Activated naive CD4-positive, alpha-beta T cell treated with anti-CD3 and anti-CD28 coated beads, Interleukin-2, amount 10 ng/mL, durations not matched to agents 7 days and 5 days (primary cell): ENCODE results near the gene NADK.

Experiments used
- CTCF ChIA-PET: fragments of 350-600 bp; sonication (Branson Sonifier 250); formaldehyde crosslinking; loops from one replicate; lab custom pipeline; 2021; ENCODE audit warnings: antibody characterized with exemption; lab: Charles Lee
- DNase-seq: peaks from one replicate; pipeline ENCODE4 v3.0.0-alpha.2; 2020
- H3K27ac Mint-ChIP-seq: one replicate; pipeline ENCODE4 v1.8.0; 2021; ENCODE audit warnings: mild to moderate bottlenecking, moderate library complexity, mixed read lengths
- H3K27me3 Mint-ChIP-seq: one replicate; pipeline ENCODE4 v1.8.0; 2021; ENCODE audit warnings: mild to moderate bottlenecking, mixed read lengths
- H3K36me3 Mint-ChIP-seq: one replicate; pipeline ENCODE4 v1.8.0; 2021; ENCODE audit warnings: mixed read lengths
- H3K4me1 Mint-ChIP-seq: one replicate; pipeline ENCODE4 v1.8.0; 2021; ENCODE audit warnings: mixed read lengths
- H3K4me3 Mint-ChIP-seq: one replicate; pipeline ENCODE4 v1.8.0; 2021; ENCODE audit warnings: mild to moderate bottlenecking, moderate library complexity, mixed read lengths
- H3K9me3 Mint-ChIP-seq: one replicate; pipeline ENCODE4 v1.8.0; 2021; ENCODE audit warnings: mixed read lengths

Gene NADK

GRCh38 chr1:1797731-1798341 lies 19.6 kb upstream of the NADK start:
- H3K36me3 Mint-ChIP-seq, result peaks cover 56% of the 10 kb centered on the region
- no peak for DNase-seq
- no peaks in the 10 kb centered on the region for H3K9me3 Mint-ChIP-seq
- no peak overlapping the region for H3K4me3 Mint-ChIP-seq
- no peaks in the 10 kb centered on the region for H3K27me3 Mint-ChIP-seq
- peaks cover 10% of the 10 kb centered on the region for H3K4me1 Mint-ChIP-seq
- CTCF ChIA-PET, result no interaction called here
- H3K27ac Mint-ChIP-seq, result no peak overlapping the region

- Mint-ChIP-seq H3K36me3 (peaks cover 56% of the 10 kb centered on the region), H3K27ac (no peak overlapping the region), H3K27me3 (no peaks in the 10 kb centered on the region), H3K9me3 (no peaks in the 10 kb centered on the region), H3K4me3 (no peak overlapping the region), H3K4me1 (peaks cover 8% of the 10 kb centered on the region)
- CTCF ChIA-PET, result no interaction called here
- DNase-seq, result no peak
These were observed 18.2 kb upstream of the NADK start for GRCh38 chr1:1796466-1796865.

- Mint-ChIP-seq H3K4me3 (no peak overlapping the region), H3K9me3 (no peaks in the 10 kb centered on the region), H3K4me1 (peaks cover 6% of the 10 kb centered on the region), H3K27me3 (no peaks in the 10 kb centered on the region), H3K36me3 (peaks cover 63% of the 10 kb centered on the region), H3K27ac (no peak overlapping the region)
- DNase-seq, result no peak
- CTCF ChIA-PET, result interaction anchor here (1.3 kb wide), 1 partner anchor 111 kb away, joined by 3 read pairs; no protein-coding TSS in a partner anchor
These were observed 16.7 kb upstream of the NADK start for GRCh38 chr1:1794999-1795398.

- CTCF ChIA-PET, result no interaction called here
- Mint-ChIP-seq H3K36me3 (peaks cover 68% of the 10 kb centered on the region), H3K27ac (peak overlapping the region; percentile 29), H3K27me3 (no peaks in the 10 kb centered on the region), H3K4me3 (no peak overlapping the region), H3K4me1 (peaks cover 2% of the 10 kb centered on the region), H3K9me3 (no peaks in the 10 kb centered on the region)
- no peak for DNase-seq
These were observed 15.4 kb upstream of the NADK start for GRCh38 chr1:1793481-1794244.

GRCh38 chr1:1788646-1789431 lies 10.6 kb upstream of the NADK start:
- H3K27me3 Mint-ChIP-seq, result no peaks in the 10 kb centered on the region
- H3K27ac Mint-ChIP-seq, result peak overlapping the region; percentile 19
- peak; percentile 48 for DNase-seq
- H3K4me1 Mint-ChIP-seq, result peaks cover 3% of the 10 kb centered on the region
- H3K9me3 Mint-ChIP-seq, result no peaks in the 10 kb centered on the region
- H3K4me3 Mint-ChIP-seq, result no peak overlapping the region
- H3K36me3 Mint-ChIP-seq, result peaks cover 70% of the 10 kb centered on the region
- CTCF ChIA-PET, result interaction anchor here (1.0 to 2.3 kb wide), 3 partner anchors 13 to 119 kb away, joined by 3 to 13 read pairs (median 3); no protein-coding TSS in a partner anchor

GRCh38 chr1:1788136-1788535 lies 9.9 kb upstream of the NADK start:
- Mint-ChIP-seq H3K4me1 (peaks cover 10% of the 10 kb centered on the region), H3K27ac (no peak overlapping the region), H3K9me3 (no peaks in the 10 kb centered on the region), H3K4me3 (no peak overlapping the region), H3K27me3 (no peaks in the 10 kb centered on the region), H3K36me3 (peaks cover 67% of the 10 kb centered on the region)
- DNase-seq, result no peak
- CTCF ChIA-PET, result interaction anchor here (0.9 to 2.3 kb wide), 3 partner anchors 118 to 121 kb away, joined by 3 to 13 read pairs (median 3); no protein-coding TSS in a partner anchor

GRCh38 chr1:1786836-1787605 lies 8.8 kb upstream of the NADK start:
- no peaks in the 10 kb centered on the region for H3K9me3 Mint-ChIP-seq
- no peak overlapping the region for H3K27ac Mint-ChIP-seq
- H3K4me3 Mint-ChIP-seq, result no peak overlapping the region
- H3K27me3 Mint-ChIP-seq, result no peaks in the 10 kb centered on the region
- CTCF ChIA-PET, result interaction anchor here (0.9 kb wide), 1 partner anchor 122 kb away, joined by 3 read pairs; no protein-coding TSS in a partner anchor
- H3K4me1 Mint-ChIP-seq, result peaks cover 21% of the 10 kb centered on the region
- H3K36me3 Mint-ChIP-seq, result peaks cover 61% of the 10 kb centered on the region
- DNase-seq, result no peak

GRCh38 chr1:1785666-1786065 lies 7.4 kb upstream of the NADK start:
- no peak overlapping the region for H3K27ac Mint-ChIP-seq
- H3K27me3 Mint-ChIP-seq, result no peaks in the 10 kb centered on the region
- CTCF ChIA-PET, result no interaction called here
- H3K4me3 Mint-ChIP-seq, result no peak overlapping the region
- H3K36me3 Mint-ChIP-seq, result peaks cover 52% of the 10 kb centered on the region
- DNase-seq, result no peak
- peaks cover 33% of the 10 kb centered on the region for H3K4me1 Mint-ChIP-seq
- no peaks in the 10 kb centered on the region for H3K9me3 Mint-ChIP-seq

- CTCF ChIA-PET, result interaction anchor here (1.7 kb wide), 1 partner anchor 38 kb away, joined by 4 read pairs; no protein-coding TSS in a partner anchor
- H3K9me3 Mint-ChIP-seq, result no peaks in the 10 kb centered on the region
- H3K4me3 Mint-ChIP-seq, result no peak overlapping the region
- H3K4me1 Mint-ChIP-seq, result peaks cover 41% of the 10 kb centered on the region
- DNase-seq, result no peak
- H3K27ac Mint-ChIP-seq, result no peak overlapping the region
- no peaks in the 10 kb centered on the region for H3K27me3 Mint-ChIP-seq
- peaks cover 45% of the 10 kb centered on the region for H3K36me3 Mint-ChIP-seq
These were observed 6.7 kb upstream of the NADK start for GRCh38 chr1:1784933-1785332.

GRCh38 chr1:1783320-1783719 lies 5.0 kb upstream of the NADK start:
- peaks cover 32% of the 10 kb centered on the region for H3K36me3 Mint-ChIP-seq
- CTCF ChIA-PET, result interaction anchor here (1.4 to 1.7 kb wide), 2 partner anchors 38 to 40 kb away, joined by 3 to 4 read pairs; no protein-coding TSS in a partner anchor
- H3K9me3 Mint-ChIP-seq, result no peaks in the 10 kb centered on the region
- H3K27ac Mint-ChIP-seq, result peak overlapping the region; percentile 90
- H3K27me3 Mint-ChIP-seq, result no peaks in the 10 kb centered on the region
- H3K4me3 Mint-ChIP-seq, result peak overlapping the region; percentile 50
- H3K4me1 Mint-ChIP-seq, result peaks cover 50% of the 10 kb centered on the region
- DNase-seq, result no peak

- peaks cover 50% of the 10 kb centered on the region for H3K4me1 Mint-ChIP-seq
- no peak overlapping the region for H3K4me3 Mint-ChIP-seq
- no peaks in the 10 kb centered on the region for H3K27me3 Mint-ChIP-seq
- H3K9me3 Mint-ChIP-seq, result no peaks in the 10 kb centered on the region
- H3K27ac Mint-ChIP-seq, result peak overlapping the region; percentile 90
- H3K36me3 Mint-ChIP-seq, result peaks cover 29% of the 10 kb centered on the region
- DNase-seq, result peak; percentile 57
- CTCF ChIA-PET, result no interaction called here
These were observed 4.3 kb upstream of the NADK start for GRCh38 chr1:1782399-1783221.

- H3K9me3 Mint-ChIP-seq, result no peaks in the 10 kb centered on the region
- peak overlapping the region; percentile 99 for H3K27ac Mint-ChIP-seq
- DNase-seq, result no peak
- CTCF ChIA-PET, result no interaction called here
- no peaks in the 10 kb centered on the region for H3K27me3 Mint-ChIP-seq
- peaks cover 22% of the 10 kb centered on the region for H3K36me3 Mint-ChIP-seq
- peak overlapping the region; percentile 14 for H3K4me3 Mint-ChIP-seq
- peaks cover 59% of the 10 kb centered on the region for H3K4me1 Mint-ChIP-seq
These were observed 3.2 kb upstream of the NADK start for GRCh38 chr1:1781526-1781903.
